ENCODE data around the gene GPR68. TPM values are rescaled to one million over a fixed set of nuclear protein-coding genes. Genes with fewer than 3 reads are reported as not detected.
"Not testable (repeated sequence)": the region's sequence is repeated elsewhere in the genome, so short reads cannot be mapped to it uniquely, and the experiment has no call there.

The GPR68 gene
- polyA plus RNA-seq, 1 donor from 2014 or later: 1.6 TPM

DNA sequence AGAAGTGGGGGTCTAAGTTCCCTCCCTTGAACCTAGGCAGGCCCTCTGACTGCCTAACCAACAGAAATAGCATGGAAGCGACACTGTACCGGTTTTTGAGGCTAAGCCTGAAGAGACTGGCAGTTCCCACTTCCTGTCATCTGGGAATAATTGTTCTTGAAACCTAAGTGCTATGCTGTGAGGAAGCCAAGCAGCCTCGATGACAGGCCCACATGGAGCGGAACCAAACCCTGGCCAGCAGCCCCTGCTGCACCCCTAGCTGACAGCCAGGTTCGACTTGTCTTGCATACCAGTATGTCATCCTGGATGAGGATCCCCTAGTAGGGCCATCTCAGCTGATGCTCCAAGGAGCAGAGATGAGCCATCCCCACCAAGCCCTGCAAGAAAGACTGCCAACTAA, 6.4 kb upstream of the GPR68 start:
- peak overlapping the region in 2 of 3 donors; percentile 94 for H3K27ac Mint-ChIP-seq
- H3K27me3 Mint-ChIP-seq: no peaks in the 10 kb centered on the region
- H3K4me3 Mint-ChIP-seq: peak overlapping the region in 3 of 4 donors; percentile 78 to 90 (median 81)
- no peaks in the 10 kb centered on the region for H3K9me3 Mint-ChIP-seq
- H3K4me1 Mint-ChIP-seq: peaks cover 31 to 47% (median 43%) of the 10 kb centered on the region in 3 donors
- peaks cover 4% of the 10 kb centered on the region for H3K36me3 Mint-ChIP-seq

DNA sequence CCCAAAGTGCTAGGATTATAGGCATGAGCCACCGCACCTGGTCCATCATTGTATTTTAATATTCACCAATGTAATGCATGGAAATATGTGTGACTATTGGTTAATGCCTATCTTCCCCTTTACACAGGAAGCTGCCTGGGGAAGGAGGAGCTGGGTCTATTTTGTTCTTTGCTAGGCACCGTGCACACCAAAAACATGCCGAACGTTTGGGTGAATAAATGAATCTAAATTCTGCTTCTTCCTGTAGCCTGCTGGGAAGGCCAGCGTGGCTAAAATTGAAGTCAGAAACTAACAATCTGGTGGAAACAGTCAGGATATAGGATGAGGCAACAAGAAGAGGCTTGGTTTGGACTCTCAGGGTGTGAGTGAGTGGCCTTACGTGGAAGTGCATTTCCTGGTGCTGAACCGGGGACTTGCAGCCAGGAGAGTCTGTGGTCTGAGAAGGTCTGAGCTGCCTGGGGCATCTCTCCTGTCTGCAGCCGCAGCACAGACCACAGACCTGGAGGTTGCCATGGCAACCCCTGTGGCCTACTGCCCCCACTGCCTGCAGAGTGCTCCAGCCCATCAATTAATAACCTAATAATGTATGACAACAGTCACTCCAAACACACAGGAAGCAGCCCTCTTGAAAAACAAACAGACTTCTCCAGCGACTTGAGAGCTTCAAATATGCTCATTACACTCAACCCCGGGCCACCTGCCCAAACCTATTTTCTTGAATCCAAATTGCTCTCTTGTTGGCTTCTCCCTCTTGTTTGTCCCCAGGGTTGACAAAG, 5.5 kb upstream of the GPR68 start:
- Mint-ChIP-seq H3K4me1 (peaks cover 31 to 44% (median 42%) of the 10 kb centered on the region in 3 donors), H3K36me3 (peaks cover 4% of the 10 kb centered on the region), H3K27ac (peak overlapping the region; percentile 87 to 94 (median 94)), H3K9me3 (no peaks in the 10 kb centered on the region), H3K4me3 (peak overlapping the region; percentile 68 to 90 (median 83)), H3K27me3 (no peaks in the 10 kb centered on the region)

DNA sequence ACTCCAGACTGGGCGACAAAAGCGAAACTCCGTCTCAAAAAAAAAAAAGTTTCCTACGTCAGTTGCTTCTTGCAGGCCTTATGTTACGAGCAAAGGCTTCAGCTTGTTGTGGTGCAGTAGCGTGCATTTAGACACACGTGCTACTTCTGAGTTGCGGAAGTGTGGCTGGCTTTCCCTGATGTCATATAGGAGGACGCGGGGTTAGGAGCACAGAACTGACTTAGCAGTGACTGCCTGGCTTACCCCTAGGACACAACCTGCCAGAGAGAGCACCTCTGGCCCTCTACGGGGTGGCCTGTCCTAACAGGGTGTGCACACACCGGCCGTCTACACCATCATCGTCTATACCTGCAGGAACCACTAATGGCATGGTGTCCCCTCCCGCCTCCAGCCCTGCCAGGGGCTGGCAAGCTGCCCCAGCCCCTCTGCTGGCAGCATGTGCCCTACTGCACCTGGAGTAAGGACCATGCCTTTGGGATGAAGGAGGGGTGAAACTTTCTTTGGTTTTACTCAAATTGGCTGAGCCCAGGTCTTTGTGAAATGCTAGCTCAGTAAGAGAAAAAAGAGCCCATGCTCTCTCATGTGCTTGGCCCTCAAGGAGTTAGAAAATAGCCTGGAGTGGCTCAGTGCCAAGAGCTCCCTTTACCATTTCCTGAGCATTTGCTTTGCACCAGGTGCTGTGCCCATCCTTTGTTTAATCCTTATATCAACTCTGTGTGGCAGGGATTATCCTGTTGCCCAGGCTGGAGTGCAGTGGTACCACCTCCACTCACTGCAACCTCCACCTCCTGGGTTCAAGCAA, 1.7 kb upstream of the GPR68 start:
- H3K27ac Mint-ChIP-seq: peak overlapping the region in 1 of 3 donors; percentile 39
- no peaks in the 10 kb centered on the region for H3K9me3 Mint-ChIP-seq
- no peaks in the 10 kb centered on the region for H3K27me3 Mint-ChIP-seq
- H3K4me3 Mint-ChIP-seq: peak overlapping the region in 1 of 4 donors; percentile 80
- peaks cover 5% of the 10 kb centered on the region for H3K36me3 Mint-ChIP-seq
- H3K4me1 Mint-ChIP-seq: peaks cover 44 to 53% (median 52%) of the 10 kb centered on the region in 3 donors

DNA sequence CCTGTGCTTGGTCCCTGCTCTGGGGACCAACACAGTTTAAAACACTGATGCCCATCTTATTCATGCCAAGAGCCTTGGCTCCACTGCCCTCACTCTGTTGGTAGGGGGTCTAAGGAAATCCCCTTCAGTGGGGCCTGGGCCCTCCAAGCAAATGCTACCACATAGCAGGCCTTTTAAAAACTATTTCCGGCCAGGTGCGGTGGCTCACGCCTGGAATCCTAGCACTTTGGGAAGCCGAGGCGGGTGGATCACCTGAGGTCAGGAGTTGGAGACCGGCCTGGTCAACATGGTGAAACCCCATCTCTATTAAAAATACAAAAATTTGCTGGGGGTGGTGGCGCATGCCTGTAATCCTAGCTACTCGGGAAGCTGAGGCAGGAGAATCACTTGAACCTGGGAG, 1.1 kb upstream of the GPR68 start:
- not testable (repeated sequence) for H3K36me3 Mint-ChIP-seq, H3K9me3 Mint-ChIP-seq, H3K27me3 Mint-ChIP-seq
- Mint-ChIP-seq H3K27ac (peak overlapping the region in 1 of 3 donors; percentile 39), H3K4me3 (peak overlapping the region in 1 of 4 donors; percentile 80), H3K4me1 (peaks cover 42 to 51% (median 47%) of the 10 kb centered on the region in 3 donors)

DNA sequence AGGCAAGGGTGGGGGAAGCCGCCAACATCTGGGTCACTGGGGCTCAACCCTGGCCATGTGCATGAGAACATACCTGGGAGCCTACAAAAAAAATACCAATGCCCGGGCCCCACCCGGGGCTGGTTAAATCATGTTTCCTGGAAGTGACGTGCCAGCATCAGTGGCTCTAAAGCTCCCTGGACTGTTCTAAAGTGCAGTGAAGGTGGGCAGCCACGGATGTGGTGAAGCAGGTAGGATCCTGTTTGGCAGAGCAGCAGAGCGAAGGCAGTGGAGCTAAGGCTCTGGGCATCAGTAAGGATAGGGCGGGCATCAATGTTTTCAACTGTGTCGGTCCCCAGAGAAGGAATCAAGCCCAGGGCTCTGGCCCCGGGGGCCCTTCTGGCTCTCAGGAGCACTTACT, 525 bp upstream of the GPR68 start:
- peak overlapping the region in 2 of 3 donors; percentile 85 to 91 for H3K27ac Mint-ChIP-seq
- H3K27me3 Mint-ChIP-seq: no peaks in the 10 kb centered on the region
- H3K36me3 Mint-ChIP-seq: peaks cover 5% of the 10 kb centered on the region
- peak overlapping the region in 1 of 4 donors; percentile 93 for H3K4me3 Mint-ChIP-seq
- H3K9me3 Mint-ChIP-seq: no peaks in the 10 kb centered on the region
- peaks cover 36 to 48% (median 41%) of the 10 kb centered on the region in 3 donors for H3K4me1 Mint-ChIP-seq

DNA sequence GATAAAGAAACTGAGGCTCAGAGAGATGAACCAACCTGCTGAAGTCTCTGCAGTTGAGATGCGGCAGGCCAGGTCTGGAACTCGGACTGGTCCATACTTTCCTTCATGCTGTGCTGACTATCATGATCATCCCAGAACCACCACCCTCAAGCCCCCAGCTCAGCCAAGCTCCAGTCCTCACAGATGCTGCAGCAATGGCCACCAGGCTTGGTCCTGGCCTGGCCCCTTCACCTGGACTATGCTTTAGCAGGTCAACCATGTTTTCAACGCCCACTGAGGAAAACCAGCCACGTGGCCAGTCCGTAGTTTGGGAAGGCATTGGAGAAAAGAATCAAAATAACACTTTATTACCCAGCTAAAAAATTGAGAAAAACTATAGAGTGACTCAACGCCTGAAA, 1.4 kb downstream of the GPR68 start:
- Mint-ChIP-seq H3K9me3 (no peaks in the 10 kb centered on the region), H3K4me3 (peak overlapping the region; percentile 72 to 95 (median 86)), H3K4me1 (peaks cover 36 to 56% (median 37%) of the 10 kb centered on the region in 3 donors), H3K27me3 (no peaks in the 10 kb centered on the region), H3K27ac (peak overlapping the region; percentile 84 to 94 (median 85)), H3K36me3 (peaks cover 5% of the 10 kb centered on the region)

DNA sequence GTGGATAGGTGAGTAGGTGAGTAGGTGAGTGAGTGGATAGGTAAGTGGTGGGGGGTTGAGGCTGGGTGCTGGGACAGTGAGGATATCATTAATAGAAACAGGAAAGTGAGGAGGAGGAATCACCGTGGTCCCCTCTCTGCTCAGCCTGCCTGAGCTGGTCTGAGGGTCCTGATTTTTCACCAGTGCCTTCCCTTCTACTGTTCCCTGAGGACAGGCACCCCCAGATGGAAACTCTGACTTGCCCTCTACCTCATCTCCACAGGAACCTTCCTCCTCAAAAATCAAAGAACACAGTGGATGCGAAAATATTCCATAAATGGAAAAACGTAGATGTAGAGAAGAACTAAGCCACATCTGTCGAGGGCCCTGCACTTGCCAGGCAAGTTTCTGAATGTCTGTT, 1.9 kb downstream of the GPR68 start:
- Mint-ChIP-seq H3K9me3 (no peaks in the 10 kb centered on the region), H3K4me1 (peaks cover 34 to 58% (median 40%) of the 10 kb centered on the region in 3 donors), H3K4me3 (peak overlapping the region in 3 of 4 donors; percentile 72 to 95 (median 93)), H3K27ac (peak overlapping the region; percentile 84 to 94 (median 85)), H3K27me3 (no peaks in the 10 kb centered on the region), H3K36me3 (peaks cover 5% of the 10 kb centered on the region)

DNA sequence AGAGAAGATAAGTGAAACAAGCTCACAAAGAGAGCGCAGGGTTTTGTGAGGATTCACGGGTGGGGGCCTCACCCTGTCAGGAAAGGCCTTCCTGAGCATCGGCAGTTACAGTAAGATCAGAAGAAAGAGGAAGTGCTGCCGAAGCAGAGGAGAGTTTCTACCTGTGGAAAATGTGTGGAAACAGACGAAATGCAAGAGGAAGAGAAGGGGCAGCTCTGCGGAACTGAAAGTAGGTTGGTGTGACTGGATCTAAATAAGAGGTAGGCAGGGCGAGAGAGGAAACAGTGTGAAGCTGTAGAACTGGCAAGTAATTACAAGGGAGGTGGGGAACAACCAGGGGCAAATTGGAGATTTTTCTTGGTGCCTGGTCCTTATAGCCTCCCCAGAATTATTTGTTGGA, 2.6 kb downstream of the GPR68 start:
- H3K9me3 Mint-ChIP-seq: no peaks in the 10 kb centered on the region
- peaks cover 29 to 54% (median 37%) of the 10 kb centered on the region in 3 donors for H3K4me1 Mint-ChIP-seq
- H3K27ac Mint-ChIP-seq: peak overlapping the region; percentile 43 to 93 (median 84)
- peak overlapping the region; percentile 35 to 87 (median 76) for H3K4me3 Mint-ChIP-seq
- peaks cover 2% of the 10 kb centered on the region for H3K36me3 Mint-ChIP-seq
- no peaks in the 10 kb centered on the region for H3K27me3 Mint-ChIP-seq

DNA sequence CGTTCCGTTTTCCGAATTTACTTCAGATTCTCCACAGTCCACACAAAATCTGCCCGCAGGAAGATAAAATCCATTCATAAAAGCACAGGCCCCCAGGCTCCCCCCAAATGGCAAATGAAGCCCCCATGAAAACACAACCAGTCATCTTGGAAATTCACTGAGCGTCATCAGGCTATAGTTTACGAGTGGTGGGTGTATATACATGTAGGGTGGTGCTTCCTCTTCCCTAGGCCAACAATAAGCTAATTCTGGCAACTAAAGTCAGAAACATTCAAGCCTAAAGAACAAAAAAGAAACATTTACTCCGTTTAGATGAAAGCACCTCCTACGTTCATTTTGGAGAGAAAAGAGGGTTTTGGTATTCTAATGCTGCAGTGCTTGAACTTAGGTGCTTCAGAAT, 5.8 kb downstream of the GPR68 start:
- H3K4me1 Mint-ChIP-seq: peaks cover 22 to 45% (median 31%) of the 10 kb centered on the region in 3 donors
- no peaks in the 10 kb centered on the region for H3K27me3 Mint-ChIP-seq
- peaks cover 3% of the 10 kb centered on the region for H3K36me3 Mint-ChIP-seq
- H3K4me3 Mint-ChIP-seq: peak overlapping the region in 1 of 4 donors; percentile 34
- peak overlapping the region in 2 of 3 donors; percentile 11 to 30 for H3K27ac Mint-ChIP-seq
- H3K9me3 Mint-ChIP-seq: no peaks in the 10 kb centered on the region

DNA sequence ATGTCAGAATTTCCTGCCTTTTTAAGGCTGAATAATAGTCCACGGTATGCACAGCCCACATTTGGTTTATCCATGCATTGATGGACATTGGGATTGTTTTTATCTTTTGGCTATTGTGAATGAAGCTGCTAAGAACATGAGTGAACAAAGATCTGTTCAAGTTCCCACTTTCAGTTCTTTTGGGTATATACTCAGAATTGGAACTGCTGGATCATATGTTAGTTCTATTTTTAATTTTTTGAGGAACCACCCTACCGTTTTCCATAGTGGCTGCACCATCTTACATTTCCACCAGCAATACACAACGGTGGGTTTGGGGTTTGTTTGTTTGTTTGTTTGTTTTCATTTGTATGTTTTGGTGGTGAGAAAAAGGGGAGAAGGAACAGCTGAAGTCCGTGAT, 6.4 kb downstream of the GPR68 start:
- Mint-ChIP-seq H3K27ac (peak overlapping the region in 1 of 3 donors; percentile 11), H3K4me3 (no peak overlapping the region), H3K9me3 (no peaks in the 10 kb centered on the region), H3K4me1 (peaks cover 17 to 39% (median 25%) of the 10 kb centered on the region in 3 donors), H3K36me3 (peaks cover 2% of the 10 kb centered on the region), H3K27me3 (no peaks in the 10 kb centered on the region)

DNA sequence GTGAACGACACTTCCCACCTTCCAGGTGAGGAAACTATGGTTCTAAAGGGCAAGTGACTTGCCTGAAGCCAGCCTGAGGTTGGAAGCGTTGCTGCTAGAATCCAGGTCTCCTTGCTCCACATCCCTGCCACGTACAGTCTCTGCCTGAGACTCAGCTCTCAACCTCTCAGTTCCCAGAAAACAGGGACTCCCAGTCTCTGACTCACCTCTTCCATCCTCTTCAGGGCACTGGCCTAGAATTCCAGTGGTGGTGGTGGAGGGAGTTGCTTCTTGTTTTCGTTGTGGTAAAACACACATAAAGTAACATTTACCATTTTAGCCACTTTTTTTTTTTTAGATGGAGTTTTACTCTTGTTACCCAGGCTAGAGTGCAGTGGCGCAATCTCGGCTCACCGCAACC, 7.3 kb downstream of the GPR68 start:
- no peaks in the 10 kb centered on the region for H3K9me3 Mint-ChIP-seq
- H3K4me3 Mint-ChIP-seq: no peak overlapping the region
- peaks cover 16 to 36% (median 19%) of the 10 kb centered on the region in 3 donors for H3K4me1 Mint-ChIP-seq
- H3K36me3 Mint-ChIP-seq: peaks cover 2% of the 10 kb centered on the region
- H3K27me3 Mint-ChIP-seq: no peaks in the 10 kb centered on the region
- peak overlapping the region in 1 of 3 donors; percentile 84 for H3K27ac Mint-ChIP-seq

DNA sequence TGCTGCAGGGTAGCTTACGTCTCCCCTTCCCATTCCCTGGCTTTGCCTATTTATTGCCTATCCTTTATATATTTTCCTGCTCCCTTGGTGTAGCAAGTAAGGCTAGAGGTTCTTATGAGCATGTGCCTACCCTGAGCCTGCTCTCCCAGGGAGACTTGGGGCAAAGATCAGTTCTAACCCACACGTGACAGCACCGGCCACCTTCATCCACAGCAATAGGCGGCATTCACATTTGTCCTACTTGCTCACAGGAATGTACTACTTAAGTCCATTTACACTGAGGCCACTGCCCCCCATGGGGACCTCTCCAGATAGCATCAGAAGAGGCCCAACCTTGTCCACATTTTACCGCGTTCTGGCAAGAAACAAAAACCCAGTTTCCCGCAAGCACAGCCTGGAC, 8.7 kb downstream of the GPR68 start:
- H3K4me3 Mint-ChIP-seq: no peak overlapping the region
- H3K27me3 Mint-ChIP-seq: no peaks in the 10 kb centered on the region
- peaks cover 2% of the 10 kb centered on the region for H3K36me3 Mint-ChIP-seq
- H3K9me3 Mint-ChIP-seq: no peaks in the 10 kb centered on the region
- peaks cover 15 to 32% (median 16%) of the 10 kb centered on the region in 3 donors for H3K4me1 Mint-ChIP-seq
- H3K27ac Mint-ChIP-seq: no peak overlapping the region

DNA sequence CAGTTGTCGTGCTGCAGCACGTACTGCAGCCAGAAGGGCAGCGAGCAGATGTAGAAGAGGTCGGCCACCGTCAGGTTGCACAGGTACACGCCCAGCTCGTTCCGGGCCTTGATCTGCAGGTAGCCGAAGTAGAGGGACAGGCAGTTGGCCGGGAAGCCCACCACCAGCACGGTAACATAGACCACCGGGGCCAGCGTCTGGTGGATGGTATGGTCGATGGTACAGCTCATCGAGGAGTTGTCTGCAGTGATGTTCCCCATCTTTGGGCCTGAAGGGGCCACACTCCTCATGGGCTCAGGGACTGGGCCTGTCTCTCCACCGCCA, 9.8 kb downstream of the GPR68 start:
- no peaks in the 10 kb centered on the region for H3K27me3 Mint-ChIP-seq
- no peak overlapping the region for H3K27ac Mint-ChIP-seq
- H3K9me3 Mint-ChIP-seq: no peaks in the 10 kb centered on the region
- peaks cover 2% of the 10 kb centered on the region for H3K36me3 Mint-ChIP-seq
- H3K4me1 Mint-ChIP-seq: peaks cover 19 to 38% (median 23%) of the 10 kb centered on the region in 3 donors
- H3K4me3 Mint-ChIP-seq: no peak overlapping the region

DNA sequence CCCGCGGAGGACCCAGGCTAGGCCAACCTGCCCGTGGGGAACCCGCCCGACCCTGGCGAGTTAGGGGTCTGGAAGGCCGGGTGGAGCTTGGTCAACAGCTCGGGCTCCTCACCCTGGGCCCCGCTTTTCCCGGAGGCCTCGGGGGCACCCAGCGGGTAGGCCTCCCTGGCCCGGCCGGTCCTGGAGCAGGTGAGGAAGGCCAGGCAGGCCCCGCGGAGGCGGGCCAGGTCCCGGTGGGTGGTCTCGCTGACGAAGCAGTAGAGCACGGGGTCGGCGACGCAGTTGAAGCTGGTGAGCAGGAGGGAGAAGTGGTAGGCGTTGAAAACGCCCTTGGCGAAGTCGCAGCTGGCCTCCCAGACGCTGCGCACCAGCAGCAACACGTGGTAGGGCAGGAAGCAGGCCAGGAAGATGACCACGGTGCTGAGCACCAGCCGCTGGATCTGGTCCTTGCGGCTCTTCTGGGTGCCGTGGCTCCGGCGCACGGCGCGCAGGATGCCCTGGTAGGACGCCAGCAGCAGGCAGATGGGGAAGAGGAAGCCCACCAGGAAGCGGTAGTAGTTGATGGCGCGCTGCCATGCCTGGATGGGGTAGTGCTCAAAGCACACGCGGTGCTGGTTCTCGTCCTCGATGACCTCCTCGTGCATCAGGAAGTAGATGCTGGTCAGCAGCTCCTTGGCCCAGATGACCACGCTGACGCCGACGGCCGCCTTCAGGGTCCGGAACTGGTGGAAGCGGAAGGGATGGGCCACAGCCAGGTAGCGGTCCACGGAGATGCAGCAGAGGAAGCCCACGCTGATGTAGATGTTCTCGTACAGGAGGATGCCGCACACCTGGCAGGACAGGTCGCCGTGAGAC, 10.3 kb downstream of the GPR68 start:
- no peak overlapping the region for H3K4me3 Mint-ChIP-seq
- no peaks in the 10 kb centered on the region for H3K9me3 Mint-ChIP-seq
- H3K4me1 Mint-ChIP-seq: peaks cover 23 to 40% (median 29%) of the 10 kb centered on the region in 3 donors
- no peak overlapping the region for H3K27ac Mint-ChIP-seq
- H3K27me3 Mint-ChIP-seq: no peaks in the 10 kb centered on the region
- peaks cover 2% of the 10 kb centered on the region for H3K36me3 Mint-ChIP-seq
